GM21825 (cell line): ENCODE data around the gene DSCAM.

Source experiments
- ATAC-seq: cut with Tn5 transposase; IDR thresholded peaks from one replicate; pipeline ENCODE4 v1.9.1; 2021; ENCODE audit warnings: mild to moderate bottlenecking, moderate library complexity; ENCODE audit not compliant: unreplicated experiment

The DSCAM gene

DNA sequence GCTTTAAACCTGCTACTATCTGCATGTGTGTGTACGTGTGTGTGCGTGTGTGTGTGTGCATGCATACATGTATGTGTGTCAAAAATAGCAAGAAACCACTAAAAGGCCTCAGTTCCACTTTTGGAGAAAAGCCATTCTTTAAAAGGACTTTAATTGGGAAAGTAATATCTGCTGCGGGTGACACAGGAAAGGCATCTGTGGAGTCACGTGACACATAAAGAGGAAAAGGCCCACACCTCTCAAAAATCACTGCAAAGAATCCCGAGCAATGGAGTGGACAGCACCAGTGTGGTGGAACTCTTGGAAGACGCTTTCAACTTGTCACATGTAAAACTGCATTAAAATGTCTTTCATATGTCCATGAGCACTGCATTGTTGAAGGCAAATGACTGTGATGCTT lies 63.6 kb downstream of the DSCAM start:
- no peak for ATAC-seq

DNA sequence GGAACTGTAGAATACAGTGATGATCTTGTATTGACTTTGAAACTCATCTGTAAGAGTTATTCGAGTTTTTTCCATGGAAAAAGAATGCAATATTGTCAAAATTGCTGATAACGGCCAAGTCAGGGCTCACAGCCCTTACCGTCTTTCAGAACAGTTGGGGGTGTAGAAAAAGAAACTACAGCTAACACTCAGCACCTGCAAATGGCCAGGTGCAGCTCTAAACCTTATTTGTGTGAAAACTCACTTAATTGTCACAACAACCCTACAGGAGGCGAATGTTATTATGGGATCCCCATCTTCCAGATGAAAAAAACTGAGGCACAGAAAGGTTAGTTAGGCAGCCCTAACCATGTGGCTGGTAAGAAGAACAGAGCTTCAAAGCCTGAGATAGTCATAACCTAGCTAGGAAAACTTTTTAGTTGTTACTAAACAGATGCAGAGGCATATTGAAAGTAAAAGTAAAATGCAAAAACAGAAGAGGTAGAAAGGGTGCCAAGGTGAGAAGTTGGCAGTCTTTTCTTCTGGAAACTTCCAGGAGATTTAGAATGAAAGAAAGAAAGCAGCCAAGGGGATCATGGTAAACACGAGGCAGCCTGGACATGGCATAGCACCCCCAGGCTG lies 76.4 kb downstream of the DSCAM start:
- no peak for ATAC-seq

DNA sequence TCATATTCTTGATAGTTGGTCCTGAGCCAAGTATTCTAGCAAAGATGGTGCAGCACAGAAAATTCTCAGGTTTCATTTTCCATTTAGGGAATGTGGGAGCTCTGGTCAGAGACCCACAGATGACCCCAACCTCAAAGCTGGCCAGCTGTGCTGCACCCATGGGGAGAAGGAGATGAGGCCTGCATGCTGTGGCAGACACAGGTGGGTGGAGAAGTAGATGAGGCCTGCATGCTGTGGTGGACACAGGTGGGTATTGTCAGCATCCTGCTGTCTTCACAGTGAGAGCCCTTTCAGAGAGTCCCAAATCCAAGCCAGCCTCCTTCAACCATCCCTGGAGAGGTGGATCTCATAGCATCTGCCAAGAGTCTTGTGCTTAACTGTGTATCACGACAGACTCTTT lies 77.7 kb downstream of the DSCAM start:
- ATAC-seq, result no peak

DNA sequence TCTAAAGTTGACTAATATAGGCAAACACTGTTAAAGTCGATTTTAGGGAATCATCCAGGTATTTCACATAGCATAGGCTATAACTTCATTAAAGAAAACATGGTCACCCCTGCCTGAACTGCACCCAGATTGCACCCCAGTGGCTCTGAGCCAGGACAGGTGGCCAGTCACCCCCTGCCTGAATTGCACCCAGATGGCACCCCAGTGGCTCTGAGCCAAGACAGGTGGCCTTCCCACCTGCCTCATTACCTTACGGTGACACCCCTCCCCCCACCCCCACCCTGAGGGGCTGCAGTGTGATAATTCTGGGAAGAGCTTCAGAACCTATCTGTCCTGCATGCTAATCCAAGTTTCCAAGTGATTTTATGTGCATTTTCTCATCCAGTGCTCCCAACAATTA lies 78.9 kb downstream of the DSCAM start:
- ATAC-seq, result no peak

DNA sequence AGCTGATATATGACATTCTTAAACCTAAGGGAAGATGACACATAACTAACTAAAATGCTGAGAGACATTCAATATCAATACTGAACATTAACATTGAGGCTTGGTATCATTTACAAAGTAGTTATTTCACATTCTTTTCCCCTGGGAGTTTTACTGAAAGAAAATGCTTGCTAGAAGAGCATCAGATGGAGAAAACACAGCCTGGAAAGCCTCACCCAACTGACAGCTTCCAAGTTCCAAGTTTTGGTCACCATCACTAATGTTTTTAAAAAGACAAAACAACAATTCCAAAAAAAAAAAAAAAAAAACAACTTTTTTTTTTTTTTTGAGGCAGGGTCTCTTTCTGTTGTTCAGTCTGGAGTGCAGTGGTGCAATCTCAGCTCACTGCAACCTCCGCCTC lies 80.6 kb downstream of the DSCAM start:
- ATAC-seq, result no peak

DNA sequence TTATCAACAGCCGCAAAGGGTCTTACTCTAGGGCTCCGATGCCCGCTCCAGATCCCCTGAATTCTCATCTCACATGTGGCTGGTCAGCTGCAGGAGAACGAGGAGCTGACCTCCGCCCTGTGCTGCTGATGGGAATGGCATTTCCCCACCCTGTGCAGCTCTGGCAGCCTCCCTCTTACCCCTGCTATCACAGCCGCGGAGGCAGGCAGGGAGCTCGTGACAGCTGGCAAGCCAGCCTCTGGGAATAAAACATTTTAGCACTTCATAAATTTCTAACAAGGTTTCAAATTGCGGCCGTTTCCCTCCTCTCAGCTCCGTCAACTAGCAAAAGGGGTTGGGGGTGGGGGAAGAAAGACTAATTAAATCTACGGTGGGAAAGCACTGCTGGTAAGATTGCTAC lies 81.1 kb downstream of the DSCAM start:
- ATAC-seq, result no peak

DNA sequence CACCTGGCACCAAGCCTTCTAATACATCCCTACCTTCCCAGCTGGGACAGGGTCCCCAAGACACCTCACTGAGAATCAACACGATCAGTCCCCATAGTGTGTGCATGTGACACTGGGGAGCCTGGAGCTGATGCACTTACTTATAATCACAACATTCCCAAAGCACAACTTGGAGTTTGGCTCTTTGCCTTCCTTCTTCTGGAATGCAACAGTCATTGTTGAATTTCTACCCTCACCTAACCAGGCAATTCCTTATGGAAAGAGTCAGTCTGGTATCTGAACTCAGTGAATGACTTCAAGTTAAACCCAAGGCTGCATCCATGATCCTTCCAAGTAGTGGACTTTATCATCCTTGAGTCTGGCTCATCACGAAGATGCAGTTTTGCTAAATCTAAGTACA lies 86.1 kb downstream of the DSCAM start:
- ATAC-seq, result no peak

DNA sequence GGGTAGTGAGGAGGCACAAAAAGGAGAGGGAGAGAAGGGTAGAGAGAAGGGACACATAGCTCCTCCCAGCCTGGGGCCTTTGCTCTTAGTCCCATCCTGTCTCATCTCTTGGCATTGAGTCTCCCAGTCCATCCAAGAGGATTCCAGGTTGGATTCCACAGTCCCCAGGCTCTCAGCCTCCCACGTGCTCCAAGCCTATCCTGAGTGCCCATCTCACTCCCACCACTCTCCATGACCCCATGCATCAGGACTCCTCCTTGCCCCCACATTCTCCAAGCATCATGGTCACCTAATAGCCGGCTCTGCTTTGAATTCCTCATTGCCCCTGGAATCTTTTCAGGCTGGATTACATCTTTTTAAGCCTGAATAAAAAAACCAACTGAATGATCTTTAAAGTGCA lies 87.9 kb downstream of the DSCAM start:
- ATAC-seq, result no peak

DNA sequence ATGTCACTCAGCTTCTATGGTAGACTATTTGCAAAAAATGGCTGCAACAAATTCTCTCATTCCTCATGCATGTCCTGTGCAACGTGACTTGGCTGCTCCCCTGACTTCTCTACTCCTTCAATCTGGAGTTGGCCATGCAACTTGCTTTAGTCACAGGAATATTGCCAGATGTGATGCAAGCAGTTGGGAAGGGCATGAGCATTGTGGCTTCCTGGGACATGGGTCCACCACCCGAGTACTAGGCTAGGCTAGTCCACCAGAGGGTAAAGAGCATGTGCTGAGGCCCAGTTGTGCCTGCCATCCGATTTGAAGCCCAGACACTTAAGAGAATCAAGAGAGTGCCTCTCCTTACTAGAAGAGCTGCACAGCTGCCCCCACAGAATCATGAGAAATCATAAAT lies 89.6 kb downstream of the DSCAM start:
- ATAC-seq, result no peak

DNA sequence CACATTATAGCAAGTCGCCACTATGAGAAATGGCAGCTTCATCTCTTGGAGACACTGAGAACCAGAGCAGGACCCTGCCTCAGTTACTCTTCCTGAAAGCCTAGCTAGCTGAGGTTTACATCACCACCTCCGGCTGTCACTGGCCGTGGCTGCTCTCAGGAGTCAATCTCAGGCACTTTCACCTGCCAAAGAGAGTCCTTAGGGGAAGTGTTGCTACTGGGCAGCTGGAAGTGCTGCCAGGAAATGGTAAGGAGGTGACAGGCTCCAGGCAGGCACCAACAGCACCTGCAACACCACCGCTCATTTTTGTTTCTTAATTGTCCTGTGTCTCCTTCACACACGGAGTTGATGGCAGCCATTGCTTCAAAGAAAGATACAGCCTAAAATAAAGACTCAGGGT lies 92.5 kb downstream of the DSCAM start:
- ATAC-seq, result no peak

DNA sequence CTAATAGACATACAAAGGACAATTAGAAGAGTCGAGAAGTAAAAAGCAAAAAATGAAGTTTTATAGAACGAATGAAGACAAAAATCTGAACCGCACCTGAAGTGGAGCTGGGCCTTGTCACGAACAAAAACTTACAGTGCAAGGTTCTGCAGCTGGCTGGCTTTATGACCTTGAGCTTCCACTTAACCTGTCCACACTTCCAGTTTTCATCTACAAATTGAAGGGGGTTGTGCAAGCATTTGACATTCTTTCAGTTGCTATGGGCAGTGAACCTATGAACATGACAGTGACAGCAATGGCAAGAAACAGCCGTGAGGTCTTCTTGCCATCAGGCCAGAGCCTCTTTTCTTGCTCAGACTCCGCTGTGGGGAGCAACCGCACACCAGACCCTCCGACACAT lies 93.2 kb downstream of the DSCAM start:
- no peak for ATAC-seq

DNA sequence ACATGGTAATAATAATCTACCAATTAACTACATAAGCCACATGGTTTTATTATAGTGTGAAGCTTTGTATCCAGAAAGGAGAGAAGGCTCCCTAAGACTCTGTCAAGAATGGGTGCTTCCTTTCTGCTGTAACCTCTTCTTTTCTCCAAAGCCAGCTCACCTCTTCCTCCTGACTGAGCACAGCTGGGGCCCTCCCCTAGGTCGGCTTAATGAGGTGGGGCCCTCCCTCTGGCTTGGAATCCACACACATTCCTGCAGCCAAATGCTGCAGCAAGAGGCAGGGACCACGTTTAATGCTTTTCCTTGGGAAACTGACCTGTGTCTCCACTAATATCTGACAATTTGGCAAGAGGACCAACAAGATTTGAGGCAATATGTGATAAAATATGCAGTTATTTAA lies 94.8 kb downstream of the DSCAM start:
- ATAC-seq, result no peak

DNA sequence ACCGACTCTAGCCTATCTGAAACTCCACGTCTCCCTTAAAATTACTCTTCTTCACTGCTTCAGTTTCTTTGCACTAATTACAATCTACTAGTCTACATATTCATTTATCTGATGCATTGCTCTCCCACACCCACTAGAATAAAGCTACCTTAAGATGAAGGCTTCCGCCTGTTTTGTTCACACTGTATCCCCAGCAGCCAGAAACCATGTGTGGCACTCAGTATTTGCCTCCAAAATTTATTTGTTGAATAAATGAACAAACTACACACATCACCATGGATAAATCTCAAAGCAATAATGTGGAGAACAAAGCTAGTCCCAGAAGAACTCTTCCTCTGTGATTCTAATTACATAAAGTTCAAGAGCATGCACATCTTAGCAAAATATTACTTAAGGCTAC lies 95.7 kb downstream of the DSCAM start:
- ATAC-seq, result no peak

DNA sequence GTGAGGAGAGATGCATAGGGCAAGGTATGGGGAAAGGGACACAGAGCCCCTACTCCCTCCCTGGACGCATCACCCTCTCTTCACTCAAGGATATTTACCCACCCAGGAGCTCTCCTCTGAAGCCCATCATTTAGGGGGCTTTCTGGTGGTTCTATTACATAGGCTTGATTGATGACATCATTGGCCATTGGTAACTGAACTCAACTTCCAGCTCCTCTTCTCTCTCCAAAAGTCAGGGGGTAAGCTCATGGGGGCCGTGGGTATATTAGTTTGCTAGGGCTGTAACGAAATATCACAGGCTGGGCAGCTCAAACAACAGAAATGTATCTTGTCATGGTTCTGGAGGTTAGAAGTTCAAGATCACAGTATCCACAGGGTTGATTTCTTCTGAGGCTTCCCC lies 110.8 kb downstream of the DSCAM start:
- no peak for ATAC-seq

DNA sequence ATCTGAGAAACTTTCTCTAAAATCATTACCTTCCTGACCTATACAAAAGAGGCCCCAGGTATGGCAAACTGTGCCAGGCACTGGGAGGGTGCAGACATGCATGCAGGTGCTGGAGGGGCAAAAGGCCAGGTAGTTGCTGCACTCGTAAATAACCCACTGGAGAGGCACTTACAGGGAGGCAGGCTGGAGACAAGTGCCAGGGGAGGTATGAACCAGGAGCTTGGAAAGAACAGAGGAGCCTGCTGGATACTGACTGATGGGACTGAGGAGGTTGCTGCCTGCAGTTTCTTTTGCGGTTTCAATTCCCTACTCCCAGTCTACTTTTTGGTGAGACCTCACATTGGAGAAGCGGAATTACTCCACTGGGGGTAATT lies 113.9 kb downstream of the DSCAM start:
- ATAC-seq, result no peak

DNA sequence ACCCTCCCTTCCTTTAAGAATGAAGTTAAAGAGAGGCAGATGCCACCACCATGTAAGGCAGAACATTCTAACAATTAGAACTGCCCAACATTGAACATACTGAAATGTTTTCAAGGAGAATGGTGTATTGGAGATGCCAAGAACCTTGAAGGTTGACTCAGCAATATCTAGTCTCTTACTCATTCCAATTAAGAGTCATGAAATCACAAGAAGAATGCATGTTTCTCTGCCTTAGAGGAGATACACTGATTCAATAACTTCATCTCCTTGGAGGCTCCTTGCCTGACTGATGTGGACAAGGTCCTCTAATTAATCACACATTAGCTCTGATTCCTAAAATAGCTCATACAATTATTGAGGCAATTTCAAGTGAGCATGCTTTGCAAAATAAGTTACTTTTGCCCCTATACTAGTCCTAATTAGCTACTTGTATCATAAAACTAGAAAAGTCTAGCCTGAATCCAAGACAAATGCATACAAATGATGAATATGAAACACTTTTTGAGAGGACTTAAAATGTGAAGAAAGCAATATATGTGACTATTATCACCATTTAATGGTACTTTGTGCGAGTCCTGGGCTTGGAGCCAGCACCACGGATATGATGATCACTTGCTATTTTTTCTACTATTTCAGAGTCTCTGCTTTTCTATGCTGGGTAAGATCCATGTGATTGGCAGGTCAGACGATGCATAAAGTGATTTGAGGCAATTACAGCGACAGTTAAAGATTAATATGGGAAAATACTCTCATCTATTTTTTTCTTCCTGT lies 114.5 kb downstream of the DSCAM start:
- ATAC-seq, result no peak

DNA sequence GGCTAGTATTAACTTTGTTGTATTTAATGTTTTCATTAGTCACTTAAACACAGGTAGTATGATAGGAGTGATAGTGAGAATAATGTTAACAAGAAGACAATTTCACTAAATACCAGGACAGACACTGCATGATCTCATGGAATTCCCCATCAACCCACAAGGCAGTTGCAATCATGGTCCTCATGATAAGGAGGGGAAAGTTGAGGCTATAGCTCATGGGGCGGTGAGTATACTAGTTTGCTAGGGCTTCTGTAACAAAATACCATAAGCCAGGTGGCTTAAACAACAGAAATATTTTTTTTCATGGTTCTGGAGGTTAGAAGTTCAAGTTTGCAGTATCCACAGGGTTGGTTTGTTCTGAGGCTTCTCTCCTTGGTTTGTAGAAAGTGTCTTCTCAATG lies 115.8 kb downstream of the DSCAM start:
- no peak for ATAC-seq

DNA sequence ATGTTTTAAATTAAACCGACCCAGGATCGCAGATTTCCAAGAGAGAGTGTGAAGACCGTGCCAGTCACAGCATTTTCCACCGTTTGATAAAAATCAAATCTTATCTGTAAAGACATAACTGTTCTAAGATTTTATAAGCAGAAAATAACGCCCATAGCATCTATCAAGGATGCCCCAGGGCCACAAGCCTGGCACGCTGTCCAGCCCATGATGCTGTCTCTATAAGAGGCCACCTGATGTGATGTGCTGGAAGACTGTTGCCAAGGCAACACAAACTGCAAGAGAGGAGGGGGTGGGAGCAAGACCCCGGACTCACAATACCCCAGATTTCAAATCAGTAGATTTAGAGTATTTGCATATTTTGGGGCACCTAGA lies 116.5 kb downstream of the DSCAM start:
- ATAC-seq, result no peak

DNA sequence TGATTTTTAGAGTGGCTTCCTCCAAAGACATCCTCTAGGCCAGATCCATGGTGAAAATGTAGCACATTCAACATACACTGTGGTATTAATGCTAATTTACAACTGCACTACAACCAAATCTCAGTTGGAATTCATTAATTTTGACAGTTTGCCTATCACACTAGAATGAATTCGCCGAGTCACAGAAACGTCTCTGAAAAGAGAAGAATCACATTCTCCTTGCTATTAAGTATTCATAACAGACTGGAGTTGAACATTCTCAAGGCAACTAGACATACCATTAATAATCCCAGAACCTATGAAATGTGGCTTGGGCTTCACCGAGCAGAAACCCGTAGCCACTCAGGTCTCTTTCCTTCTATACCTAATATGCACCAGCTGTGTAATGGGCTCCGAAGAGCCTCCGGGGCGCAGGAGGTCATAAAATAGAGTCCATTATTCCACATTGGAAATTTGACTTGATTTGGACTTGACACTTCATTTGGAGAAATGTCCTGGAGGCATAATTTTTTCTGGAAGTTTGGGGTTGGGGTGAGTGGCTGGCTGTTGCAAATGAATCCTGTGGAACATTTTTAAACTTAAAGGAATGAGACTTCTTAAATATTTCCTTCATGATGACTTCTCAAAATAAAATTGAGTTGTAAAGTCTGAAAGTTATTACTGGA lies 117.1 kb downstream of the DSCAM start:
- ATAC-seq, result no peak

DNA sequence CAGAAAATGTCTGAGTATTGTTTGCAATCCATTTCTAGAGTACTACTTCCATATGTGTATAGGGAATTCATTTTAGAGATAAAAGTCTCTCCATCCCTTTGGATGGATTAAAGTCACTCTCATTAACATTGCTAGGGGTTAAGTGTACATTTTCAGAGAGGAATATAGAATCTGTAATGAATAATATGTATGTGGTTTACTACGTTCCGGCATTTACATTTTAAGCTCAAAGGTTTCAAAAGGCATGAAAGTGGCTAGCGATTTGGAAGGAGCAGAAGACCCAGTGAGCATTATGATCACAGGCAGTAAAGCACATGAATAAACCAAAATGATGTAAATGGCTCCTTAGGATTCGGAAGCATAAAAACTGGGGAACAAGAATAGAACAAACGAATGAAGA lies 123.0 kb downstream of the DSCAM start:
- ATAC-seq, result no peak

DNA sequence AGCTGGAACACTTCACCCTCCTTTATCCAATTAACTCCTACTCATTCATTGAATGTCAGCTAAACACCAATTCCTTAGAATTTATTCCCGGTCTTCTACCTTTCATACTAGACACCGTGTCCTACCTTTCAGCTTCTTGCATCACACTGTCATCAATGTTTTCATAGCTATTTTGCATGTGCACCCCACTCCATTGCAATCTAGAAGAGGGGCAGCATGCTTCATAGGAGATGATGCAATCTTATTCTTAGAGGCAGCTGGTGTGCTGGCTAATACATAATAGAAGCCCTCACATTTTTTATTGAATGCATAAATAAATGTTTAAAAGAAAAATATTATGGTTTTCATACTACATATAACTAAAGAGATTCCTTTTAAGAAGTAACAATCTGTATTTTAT lies 123.6 kb downstream of the DSCAM start:
- no peak for ATAC-seq

DNA sequence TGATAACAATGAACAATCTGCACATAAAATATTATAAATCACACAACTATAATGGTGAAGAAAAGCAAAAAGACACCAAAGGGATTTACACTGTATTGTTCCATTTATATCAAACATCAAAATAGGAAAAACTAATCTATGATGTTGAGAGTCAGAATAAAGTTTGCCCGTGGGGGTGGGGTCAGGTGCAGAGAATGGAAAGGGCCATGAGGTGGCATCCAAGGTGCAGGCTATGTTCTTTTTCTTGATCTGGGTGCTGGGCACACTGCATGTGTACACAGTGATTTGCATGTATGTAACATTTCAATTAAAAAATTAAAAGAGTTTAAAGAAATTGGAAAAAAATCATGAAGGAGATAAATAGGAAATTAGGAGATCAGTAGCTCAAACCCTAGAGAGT lies 127.3 kb downstream of the DSCAM start:
- ATAC-seq, result no peak

DNA sequence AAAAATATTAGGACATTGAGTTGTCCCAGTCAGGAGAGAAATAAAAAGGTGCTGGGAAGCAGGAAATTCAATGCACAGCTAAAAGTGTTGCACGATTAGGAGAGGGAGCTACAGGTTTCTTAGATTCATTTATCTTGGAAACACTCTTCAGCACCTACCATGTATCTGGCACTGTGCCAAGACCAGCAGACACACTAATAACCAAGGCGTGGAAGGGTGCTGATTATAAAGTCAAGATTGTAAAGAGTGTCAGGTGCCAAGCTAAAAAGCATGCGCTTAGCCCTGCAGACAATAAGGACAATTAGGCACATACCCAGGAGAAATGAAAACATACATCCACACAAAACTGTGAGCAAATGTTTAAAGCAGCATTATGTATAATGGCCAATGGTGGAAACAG lies 129.9 kb downstream of the DSCAM start:
- no peak for ATAC-seq
